H1 (cell line): ENCODE data around the gene SNRPE. TPM values are rescaled to one million over a fixed set of nuclear protein-coding genes. Genes with fewer than 3 reads are reported as not detected.

Source experiments
- polyA plus RNA-seq, 7 experiments: library from polyadenylated mRNA; depleted of rRNA in 3 of 7; stranded (reverse) in 5 of 7; unstranded in 2 of 7; fragments of >200 nt in 5 of 7; fragments of 200-250 nt in 2 of 7; gene quantifications; 1 replicate in 5 of 7; 2 replicates in 1 of 7; 4 replicates in 1 of 7; pipeline versions ENCODE4 v1.2.1 to v1.2.3, GENCODE V29; 2011 to 2013; ENCODE audit warnings: missing spikeins in 2 of 7, mixed read lengths in 2 of 7
- total RNA-seq: library from RNA; stranded (reverse); fragmentation: NEBNext Ultra II Directional; extraction: Animal tissue kit (Norgen Biotek cat#: 25700); gene quantifications from 2 replicates; pipeline ENCODE4 v1.2.1, GENCODE V29; 2021
- TF ChIP-seq, protein P1 (sequence below): fragments of 300-600 bp; sonication (generic); IDR thresholded peaks from 2 replicates; pipeline ENCODE4 v1.7.1; 2012; ENCODE audit warnings: low read length, moderate library complexity, mild to moderate bottlenecking, inconsistent platforms; ENCODE audit not compliant: insufficient replicate concordance

Gene SNRPE
- total and polyA plus RNA-seq, 2 of the 8 experiments (the other 6 are each of a cell fraction or from before 2014, with no cell fraction given) = 416 to 461 TPM

DNA sequence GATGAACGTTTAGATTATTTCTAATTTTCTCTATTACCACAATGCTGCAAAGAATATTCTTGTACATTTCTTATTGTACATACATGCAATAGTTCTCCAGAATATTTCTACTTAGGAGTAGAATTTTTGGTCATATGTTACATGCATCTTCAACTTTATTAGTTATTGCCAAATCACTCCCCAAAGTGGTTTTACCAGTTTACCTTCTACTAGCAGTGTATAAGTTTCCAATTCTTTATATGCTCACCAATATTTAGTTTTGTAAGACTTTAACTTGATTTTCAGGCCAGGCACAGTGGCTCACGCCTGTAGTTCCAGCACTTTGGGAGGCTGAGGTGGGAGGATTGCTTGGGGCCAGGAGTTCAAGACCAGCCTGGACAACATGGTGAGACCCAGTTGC is 55.4 kb downstream of the SNRPE start (continued):
- TF ChIP-seq, protein P1, sequence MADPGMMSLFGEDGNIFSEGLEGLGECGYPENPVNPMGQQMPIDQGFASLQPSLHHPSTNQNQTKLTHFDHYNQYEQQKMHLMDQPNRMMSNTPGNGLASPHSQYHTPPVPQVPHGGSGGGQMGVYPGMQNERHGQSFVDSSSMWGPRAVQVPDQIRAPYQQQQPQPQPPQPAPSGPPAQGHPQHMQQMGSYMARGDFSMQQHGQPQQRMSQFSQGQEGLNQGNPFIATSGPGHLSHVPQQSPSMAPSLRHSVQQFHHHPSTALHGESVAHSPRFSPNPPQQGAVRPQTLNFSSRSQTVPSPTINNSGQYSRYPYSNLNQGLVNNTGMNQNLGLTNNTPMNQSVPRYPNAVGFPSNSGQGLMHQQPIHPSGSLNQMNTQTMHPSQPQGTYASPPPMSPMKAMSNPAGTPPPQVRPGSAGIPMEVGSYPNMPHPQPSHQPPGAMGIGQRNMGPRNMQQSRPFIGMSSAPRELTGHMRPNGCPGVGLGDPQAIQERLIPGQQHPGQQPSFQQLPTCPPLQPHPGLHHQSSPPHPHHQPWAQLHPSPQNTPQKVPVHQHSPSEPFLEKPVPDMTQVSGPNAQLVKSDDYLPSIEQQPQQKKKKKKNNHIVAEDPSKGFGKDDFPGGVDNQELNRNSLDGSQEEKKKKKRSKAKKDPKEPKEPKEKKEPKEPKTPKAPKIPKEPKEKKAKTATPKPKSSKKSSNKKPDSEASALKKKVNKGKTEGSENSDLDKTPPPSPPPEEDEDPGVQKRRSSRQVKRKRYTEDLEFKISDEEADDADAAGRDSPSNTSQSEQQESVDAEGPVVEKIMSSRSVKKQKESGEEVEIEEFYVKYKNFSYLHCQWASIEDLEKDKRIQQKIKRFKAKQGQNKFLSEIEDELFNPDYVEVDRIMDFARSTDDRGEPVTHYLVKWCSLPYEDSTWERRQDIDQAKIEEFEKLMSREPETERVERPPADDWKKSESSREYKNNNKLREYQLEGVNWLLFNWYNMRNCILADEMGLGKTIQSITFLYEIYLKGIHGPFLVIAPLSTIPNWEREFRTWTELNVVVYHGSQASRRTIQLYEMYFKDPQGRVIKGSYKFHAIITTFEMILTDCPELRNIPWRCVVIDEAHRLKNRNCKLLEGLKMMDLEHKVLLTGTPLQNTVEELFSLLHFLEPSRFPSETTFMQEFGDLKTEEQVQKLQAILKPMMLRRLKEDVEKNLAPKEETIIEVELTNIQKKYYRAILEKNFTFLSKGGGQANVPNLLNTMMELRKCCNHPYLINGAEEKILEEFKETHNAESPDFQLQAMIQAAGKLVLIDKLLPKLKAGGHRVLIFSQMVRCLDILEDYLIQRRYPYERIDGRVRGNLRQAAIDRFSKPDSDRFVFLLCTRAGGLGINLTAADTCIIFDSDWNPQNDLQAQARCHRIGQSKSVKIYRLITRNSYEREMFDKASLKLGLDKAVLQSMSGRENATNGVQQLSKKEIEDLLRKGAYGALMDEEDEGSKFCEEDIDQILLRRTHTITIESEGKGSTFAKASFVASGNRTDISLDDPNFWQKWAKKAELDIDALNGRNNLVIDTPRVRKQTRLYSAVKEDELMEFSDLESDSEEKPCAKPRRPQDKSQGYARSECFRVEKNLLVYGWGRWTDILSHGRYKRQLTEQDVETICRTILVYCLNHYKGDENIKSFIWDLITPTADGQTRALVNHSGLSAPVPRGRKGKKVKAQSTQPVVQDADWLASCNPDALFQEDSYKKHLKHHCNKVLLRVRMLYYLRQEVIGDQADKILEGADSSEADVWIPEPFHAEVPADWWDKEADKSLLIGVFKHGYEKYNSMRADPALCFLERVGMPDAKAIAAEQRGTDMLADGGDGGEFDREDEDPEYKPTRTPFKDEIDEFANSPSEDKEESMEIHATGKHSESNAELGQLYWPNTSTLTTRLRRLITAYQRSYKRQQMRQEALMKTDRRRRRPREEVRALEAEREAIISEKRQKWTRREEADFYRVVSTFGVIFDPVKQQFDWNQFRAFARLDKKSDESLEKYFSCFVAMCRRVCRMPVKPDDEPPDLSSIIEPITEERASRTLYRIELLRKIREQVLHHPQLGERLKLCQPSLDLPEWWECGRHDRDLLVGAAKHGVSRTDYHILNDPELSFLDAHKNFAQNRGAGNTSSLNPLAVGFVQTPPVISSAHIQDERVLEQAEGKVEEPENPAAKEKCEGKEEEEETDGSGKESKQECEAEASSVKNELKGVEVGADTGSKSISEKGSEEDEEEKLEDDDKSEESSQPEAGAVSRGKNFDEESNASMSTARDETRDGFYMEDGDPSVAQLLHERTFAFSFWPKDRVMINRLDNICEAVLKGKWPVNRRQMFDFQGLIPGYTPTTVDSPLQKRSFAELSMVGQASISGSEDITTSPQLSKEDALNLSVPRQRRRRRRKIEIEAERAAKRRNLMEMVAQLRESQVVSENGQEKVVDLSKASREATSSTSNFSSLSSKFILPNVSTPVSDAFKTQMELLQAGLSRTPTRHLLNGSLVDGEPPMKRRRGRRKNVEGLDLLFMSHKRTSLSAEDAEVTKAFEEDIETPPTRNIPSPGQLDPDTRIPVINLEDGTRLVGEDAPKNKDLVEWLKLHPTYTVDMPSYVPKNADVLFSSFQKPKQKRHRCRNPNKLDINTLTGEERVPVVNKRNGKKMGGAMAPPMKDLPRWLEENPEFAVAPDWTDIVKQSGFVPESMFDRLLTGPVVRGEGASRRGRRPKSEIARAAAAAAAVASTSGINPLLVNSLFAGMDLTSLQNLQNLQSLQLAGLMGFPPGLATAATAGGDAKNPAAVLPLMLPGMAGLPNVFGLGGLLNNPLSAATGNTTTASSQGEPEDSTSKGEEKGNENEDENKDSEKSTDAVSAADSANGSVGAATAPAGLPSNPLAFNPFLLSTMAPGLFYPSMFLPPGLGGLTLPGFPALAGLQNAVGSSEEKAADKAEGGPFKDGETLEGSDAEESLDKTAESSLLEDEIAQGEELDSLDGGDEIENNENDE = no peak
